ENCODE data around the gene PCP2. TPM values are rescaled to one million over a fixed set of nuclear protein-coding genes. Genes with fewer than 3 reads are reported as not detected.

Gene PCP2
- total and polyA plus RNA-seq, 2 donors from 2014 or later, result 6.1 to 8.9 TPM

GRCh38 chr19:7670150-7670783 lies 36.7 kb upstream of the PCP2 start:
- Histone ChIP-seq H3K4me1 (ENCODE audit: control insufficient read depth in 2 of 3, insufficient read depth in 2 of 3, low read depth in 1 of 3, low read length in 3 of 3) (no peaks in the 10 kb centered on the region), H3K9ac (ENCODE audit: low read length in 3 of 3) (no peak overlapping the region), H3K27me3 (ENCODE audit: control insufficient read depth, insufficient read depth, low read length) (peaks cover 2% of the 10 kb centered on the region), H3K9me3 (ENCODE audit: control insufficient read depth in 2 of 3, insufficient read depth in 1 of 3, low read length in 3 of 3) (peaks cover 0 to 4% (median 0%) of the 10 kb centered on the region in 3 donors), H3K36me3 (ENCODE audit: control insufficient read depth in 2 of 3, insufficient read depth in 3 of 3, low read length in 3 of 3) (no peaks in the 10 kb centered on the region), H3K27ac (ENCODE audit: low read depth in 2 of 2, low read length in 2 of 2) (no peak overlapping the region), H3K4me3 (ENCODE audit: low read length in 3 of 3) (no peak overlapping the region)
- intact Hi-C loops (cut with DNase I), result no loop called here
- TF ChIP-seq, protein P1, sequence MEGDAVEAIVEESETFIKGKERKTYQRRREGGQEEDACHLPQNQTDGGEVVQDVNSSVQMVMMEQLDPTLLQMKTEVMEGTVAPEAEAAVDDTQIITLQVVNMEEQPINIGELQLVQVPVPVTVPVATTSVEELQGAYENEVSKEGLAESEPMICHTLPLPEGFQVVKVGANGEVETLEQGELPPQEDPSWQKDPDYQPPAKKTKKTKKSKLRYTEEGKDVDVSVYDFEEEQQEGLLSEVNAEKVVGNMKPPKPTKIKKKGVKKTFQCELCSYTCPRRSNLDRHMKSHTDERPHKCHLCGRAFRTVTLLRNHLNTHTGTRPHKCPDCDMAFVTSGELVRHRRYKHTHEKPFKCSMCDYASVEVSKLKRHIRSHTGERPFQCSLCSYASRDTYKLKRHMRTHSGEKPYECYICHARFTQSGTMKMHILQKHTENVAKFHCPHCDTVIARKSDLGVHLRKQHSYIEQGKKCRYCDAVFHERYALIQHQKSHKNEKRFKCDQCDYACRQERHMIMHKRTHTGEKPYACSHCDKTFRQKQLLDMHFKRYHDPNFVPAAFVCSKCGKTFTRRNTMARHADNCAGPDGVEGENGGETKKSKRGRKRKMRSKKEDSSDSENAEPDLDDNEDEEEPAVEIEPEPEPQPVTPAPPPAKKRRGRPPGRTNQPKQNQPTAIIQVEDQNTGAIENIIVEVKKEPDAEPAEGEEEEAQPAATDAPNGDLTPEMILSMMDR (IDR thresholded peaks at IDR 0.05; ENCODE audit: borderline replicate concordance, extremely low read depth, insufficient read depth), result no peak
- DNase-seq (peak in 4 of 5 donors; percentile 49 to 73 (median 67)), FAIRE-seq (no peak)

DNA sequence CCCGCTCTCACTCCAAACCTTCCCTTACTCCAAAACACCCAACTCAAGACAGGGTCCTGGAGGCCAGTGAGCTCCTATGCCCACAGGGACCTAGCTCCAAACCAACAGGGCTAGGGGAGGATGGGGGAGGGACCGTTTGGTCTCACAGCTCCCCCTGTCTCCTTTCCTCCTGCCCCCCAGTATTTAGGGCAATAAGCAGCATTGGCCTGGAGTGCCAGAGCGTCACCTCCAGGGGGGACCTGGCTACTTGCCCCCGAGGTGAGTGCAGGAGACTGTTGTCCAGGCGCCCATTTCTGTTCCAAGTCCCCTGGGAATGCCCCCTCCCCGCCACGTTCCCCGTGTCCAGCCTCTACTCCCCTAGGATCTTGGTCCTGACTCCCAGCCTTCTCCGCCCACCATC lies 36.1 kb upstream of the PCP2 start:
- no peaks in the 10 kb centered on the region for H3K4me1 ChIP-seq (ENCODE audit: control insufficient read depth in 2 of 3, insufficient read depth in 2 of 3, low read depth in 1 of 3, low read length in 3 of 3)
- H3K36me3 ChIP-seq (ENCODE audit: control insufficient read depth in 2 of 3, insufficient read depth in 3 of 3, low read length in 3 of 3), result no peaks in the 10 kb centered on the region
- DNase-seq (no peak), FAIRE-seq (no peak)
- H3K27ac ChIP-seq (ENCODE audit: low read depth in 2 of 2, low read length in 2 of 2), result no peak overlapping the region
- peaks cover 0 to 4% (median 0%) of the 10 kb centered on the region in 3 donors for H3K9me3 ChIP-seq (ENCODE audit: control insufficient read depth in 2 of 3, insufficient read depth in 1 of 3, low read length in 3 of 3)
- H3K27me3 ChIP-seq (ENCODE audit: control insufficient read depth, insufficient read depth, low read length), result peaks cover 2% of the 10 kb centered on the region
- no peak overlapping the region for H3K4me3 ChIP-seq (ENCODE audit: low read length in 3 of 3)
- TF ChIP-seq, protein P1 (IDR thresholded peaks at IDR 0.05; ENCODE audit: borderline replicate concordance, extremely low read depth, insufficient read depth), result no peak
- intact Hi-C loops (cut with DNase I), result no loop called here
- no peak overlapping the region for H3K9ac ChIP-seq (ENCODE audit: low read length in 3 of 3)

- Histone ChIP-seq H3K36me3 (ENCODE audit: control insufficient read depth in 2 of 3, insufficient read depth in 3 of 3, low read length in 3 of 3) (no peaks in the 10 kb centered on the region), H3K27me3 (ENCODE audit: control insufficient read depth, insufficient read depth, low read length) (peaks cover 2% of the 10 kb centered on the region), H3K9ac (ENCODE audit: low read length in 3 of 3) (no peak within 1 kb of the TSS), H3K4me1 (ENCODE audit: control insufficient read depth in 2 of 3, insufficient read depth in 2 of 3, low read depth in 1 of 3, low read length in 3 of 3) (no peaks in the 10 kb centered on the region), H3K4me3 (ENCODE audit: low read length in 3 of 3) (no peak within 1 kb of the TSS), H3K9me3 (ENCODE audit: control insufficient read depth in 2 of 3, insufficient read depth in 1 of 3, low read length in 3 of 3) (no peaks in the 10 kb centered on the region), H3K27ac (ENCODE audit: low read depth in 2 of 2, low read length in 2 of 2) (no peak within 1 kb of the TSS)
- TF ChIP-seq, protein P1 (IDR thresholded peaks at IDR 0.05; ENCODE audit: borderline replicate concordance, extremely low read depth, insufficient read depth), result no peak
- FAIRE-seq (no peak), DNase-seq (no peak)
- intact Hi-C loops (cut with DNase I), result no loop called here
Observed at GRCh38 chr19:7668842-7669241, 35.3 kb upstream of the PCP2 start, which contains the start of gene RETN. TSS of gene RETN (plus strand) at chr19:7669049. CDS start at chr19:7669327, 278 bp downstream.
